Transverse colon (tissue), 3 donors: ENCODE results near the gene ISYNA1.

ENCODE experiments used
- CTCF ChIP-seq, 5 experiments: fragments of 200-600 bp in 3 of 5; fragments of 450-650 bp in 2 of 5; sonication (generic) in 3 of 5; IDR thresholded peaks; 1 replicate in 2 of 5; 2 replicates in 3 of 5; pipeline ENCODE4 v1.5.1; 2016 to 2017; ENCODE audit warnings: antibody characterized with exemption in 5 of 5, inconsistent platforms in 3 of 5, mild to moderate bottlenecking in 2 of 5, moderate library complexity in 1 of 5
- POLR2A ChIP-seq: fragments of 450-650 bp; IDR thresholded peaks from one replicate; pipeline ENCODE4 v1.6.1; 2016; ENCODE audit warnings: antibody characterized with exemption, mild to moderate bottlenecking, moderate library complexity

GRCh38 chr19:18445262-18445948 is 7.5 kb upstream of the ISYNA1 start:
- TF ChIP-seq CTCF (IDR thresholded peaks at IDR 0.05), result no peak
- TF ChIP-seq POLR2A, result no peak
